GM19099 (cell line): Measurements from ENCODE around the gene SLC39A7.

ENCODE experiments used
- POLR2A ChIP-seq: IDR thresholded peaks from 3 replicates; pipeline ENCODE4 v1.6.1; 2011; ENCODE audit warnings: low read depth; ENCODE audit not compliant: insufficient read length; ENCODE audit errors: extremely low read depth

Gene SLC39A7

DNA sequence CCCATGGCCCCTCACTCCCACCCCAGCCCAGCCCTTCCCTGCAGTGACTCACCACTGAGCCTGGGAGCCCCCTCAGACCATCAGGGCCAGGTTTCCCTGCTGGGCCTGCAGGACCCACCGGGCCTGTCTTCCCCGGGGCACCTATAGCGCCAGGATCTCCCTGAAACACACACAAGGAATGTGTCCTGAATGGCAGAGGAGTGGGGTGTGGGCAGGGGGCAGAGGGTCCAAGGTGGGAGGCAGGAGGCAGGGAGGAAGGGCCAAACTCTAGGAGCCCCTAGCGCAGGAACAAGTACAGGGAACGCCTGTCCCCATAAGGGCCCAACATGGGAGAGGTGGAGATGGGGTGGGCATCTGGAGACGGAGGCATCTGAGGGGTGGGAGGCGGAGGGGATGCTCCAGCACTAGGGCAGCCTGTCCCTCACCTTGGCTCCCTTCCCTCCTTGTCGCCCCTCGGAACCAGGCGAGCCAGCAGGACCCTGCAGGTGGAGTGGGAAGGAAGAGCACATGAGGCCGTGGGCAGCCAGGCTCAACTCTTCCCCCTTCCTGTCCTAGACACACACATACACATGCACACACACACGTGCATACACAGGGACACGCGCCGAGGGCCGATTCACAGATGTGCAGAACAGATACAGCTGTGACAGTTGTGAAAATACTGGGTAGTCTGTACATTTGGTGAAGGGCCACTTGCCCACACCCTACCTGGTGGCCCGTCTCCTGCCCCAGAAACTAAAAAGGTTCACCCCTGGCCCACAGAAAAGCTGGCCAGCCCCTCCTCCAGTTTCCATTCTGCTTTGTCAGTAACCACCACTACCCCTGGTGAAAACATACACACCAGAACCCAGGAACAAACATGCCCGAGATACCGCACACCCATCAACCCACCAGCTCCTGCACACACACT lies 33.0 kb upstream of the SLC39A7 start:
- TF ChIP-seq POLR2A = no peak

DNA sequence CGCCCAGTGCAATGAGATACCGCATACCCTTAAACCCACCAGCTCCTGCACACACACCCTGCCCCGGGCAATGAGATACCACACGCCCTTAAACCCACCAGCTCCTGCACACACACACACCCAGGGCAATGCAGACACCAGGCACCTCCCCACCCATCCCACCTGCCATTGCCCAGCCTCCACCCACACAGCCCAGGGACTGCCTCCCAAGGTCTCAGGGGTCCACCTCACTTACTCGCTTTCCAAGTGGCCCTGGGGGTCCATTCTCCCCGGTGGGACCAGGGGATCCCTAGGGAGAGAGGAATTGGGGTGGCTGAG lies 32.4 kb upstream of the SLC39A7 start:
- no peak for TF ChIP-seq POLR2A

DNA sequence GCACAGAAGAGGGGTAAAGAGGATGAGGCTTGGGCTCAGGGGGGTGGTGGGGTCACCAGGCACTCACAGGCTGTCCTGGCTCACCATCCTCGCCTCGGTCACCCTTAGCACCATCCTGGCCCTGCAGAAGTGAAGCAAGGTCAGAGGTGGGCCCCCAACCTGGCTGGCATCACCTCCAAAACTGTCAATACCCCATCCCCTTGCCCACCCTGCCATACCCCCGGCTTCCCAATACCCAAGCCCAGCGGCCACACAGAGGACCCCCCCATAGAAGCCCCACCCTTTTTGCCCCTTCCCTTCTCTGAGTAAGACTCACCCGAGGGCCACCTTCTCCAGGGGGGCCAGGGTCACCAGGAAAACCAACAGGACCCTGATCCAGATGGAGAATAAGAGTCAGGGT lies 32.0 kb upstream of the SLC39A7 start:
- TF ChIP-seq POLR2A = no peak

DNA sequence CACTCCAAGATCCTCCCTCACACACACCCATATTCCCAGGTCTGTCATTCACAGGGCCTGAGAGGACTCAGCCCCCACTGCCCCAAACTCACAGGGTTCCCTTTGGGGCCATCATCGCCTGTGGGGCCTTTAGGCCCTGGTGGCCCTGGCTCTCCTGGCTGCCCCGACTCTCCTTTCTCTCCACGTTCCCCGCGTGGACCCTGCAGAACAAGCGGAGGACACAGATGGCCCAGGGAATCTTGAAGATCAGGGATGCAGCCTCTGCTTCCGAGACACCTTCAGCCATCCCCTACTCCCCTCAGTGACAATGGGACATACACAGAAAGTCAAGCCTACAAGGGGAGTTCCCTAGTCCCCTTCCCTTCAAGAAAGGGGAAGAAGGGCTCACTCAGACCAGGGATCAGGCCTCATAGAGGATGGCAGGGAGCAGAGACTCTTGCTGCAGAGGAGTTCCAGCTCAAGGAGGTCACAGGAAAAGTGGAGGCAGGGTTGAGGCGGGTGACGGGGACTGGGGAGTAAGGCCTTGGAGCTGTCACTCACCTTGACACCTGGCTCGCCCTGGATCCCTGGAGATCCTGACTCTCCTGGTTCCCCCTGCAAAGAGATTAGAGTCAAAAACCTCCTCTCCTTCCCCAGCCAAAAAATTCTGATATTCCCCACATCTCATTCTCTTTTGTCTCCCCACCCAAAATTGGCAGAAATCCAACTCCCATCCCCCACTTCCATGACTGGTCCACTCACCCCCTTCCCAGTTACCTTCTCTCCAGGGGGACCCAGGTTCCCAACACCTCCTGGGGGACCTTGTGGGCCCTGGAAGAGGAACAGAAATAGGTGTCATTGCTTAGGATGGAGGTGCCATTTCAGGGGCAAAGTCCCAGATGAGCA lies 31.1 kb upstream of the SLC39A7 start:
- no peak for TF ChIP-seq POLR2A

DNA sequence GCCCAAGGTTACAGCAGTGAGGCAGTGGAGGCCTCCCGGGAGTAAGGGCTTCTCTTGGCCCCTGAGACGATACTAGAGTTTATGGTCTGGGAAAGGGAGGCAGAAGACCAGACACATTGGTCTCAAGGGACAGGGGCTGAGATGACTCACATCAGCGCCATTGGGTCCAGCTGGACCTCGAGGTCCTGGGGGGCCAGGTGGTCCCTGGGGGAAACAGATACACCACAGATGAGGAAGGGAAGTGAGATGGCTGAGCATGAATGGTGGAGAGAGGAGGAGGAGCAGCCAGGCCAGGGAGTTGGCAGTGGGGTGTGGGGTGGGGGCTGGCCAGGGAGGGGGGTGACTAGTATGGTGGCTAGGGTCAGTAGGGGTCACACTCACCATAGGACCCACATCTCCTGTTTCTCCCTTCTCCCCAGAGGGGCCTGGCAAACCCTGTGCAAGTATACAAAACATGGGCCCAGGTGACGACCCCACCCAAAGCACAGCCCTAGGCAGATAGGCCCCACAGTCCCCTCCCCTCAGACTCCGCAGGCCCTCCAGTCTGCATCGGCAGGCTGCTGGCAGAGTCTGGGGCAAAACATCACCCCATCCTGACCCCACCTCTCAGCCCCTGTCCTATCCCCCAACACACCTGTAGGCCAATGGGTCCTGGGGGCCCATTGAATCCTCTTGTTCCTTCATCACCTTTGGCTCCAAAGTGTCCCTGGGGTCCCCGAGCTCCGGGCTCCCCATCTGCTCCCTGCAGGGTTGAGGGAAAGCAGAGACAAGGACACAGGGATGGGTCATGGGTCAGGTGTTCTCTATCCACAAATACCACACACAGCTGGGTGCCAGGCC lies 30.3 kb upstream of the SLC39A7 start:
- TF ChIP-seq POLR2A = no peak

DNA sequence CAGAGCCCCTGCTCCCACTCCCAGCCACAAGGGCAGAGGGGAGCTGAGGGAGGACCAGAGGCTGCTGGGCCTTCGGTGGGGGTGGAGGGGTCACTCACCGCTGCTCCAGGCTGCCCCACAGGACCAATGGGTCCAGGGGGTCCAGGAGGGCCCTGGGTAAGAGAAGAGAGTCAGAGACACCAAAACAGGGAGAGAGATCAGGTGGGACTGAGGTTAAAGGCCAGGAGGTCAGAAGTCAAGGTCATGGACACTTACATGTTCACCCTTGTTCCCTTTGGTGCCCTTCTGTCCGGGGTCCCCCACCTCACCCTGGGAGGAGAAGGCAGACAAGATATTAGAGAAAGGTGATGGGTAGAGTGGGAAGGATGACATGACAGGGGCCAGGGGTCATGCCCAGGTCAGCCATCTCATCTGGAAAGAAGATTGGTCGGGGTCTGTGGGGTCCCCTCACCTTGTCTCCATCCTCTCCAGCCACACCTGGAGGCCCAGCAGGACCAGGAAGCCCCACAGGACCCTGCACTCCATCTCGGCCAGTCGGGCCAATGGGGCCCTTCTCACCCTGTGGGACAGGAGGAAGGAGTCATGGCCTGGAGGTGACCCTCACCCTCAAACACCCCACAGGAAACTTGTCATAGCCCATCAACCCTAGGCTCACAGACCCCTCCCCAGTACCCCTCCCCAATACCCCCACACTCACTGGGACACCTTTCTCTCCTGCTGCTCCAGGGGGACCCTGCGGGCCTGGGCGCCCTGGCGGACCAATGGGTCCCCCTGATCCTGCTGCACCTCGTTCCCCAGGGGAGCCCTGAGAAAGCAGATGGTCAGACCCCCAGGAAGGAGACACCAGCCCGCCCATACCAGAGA lies 29.4 kb upstream of the SLC39A7 start:
- TF ChIP-seq POLR2A = no peak

DNA sequence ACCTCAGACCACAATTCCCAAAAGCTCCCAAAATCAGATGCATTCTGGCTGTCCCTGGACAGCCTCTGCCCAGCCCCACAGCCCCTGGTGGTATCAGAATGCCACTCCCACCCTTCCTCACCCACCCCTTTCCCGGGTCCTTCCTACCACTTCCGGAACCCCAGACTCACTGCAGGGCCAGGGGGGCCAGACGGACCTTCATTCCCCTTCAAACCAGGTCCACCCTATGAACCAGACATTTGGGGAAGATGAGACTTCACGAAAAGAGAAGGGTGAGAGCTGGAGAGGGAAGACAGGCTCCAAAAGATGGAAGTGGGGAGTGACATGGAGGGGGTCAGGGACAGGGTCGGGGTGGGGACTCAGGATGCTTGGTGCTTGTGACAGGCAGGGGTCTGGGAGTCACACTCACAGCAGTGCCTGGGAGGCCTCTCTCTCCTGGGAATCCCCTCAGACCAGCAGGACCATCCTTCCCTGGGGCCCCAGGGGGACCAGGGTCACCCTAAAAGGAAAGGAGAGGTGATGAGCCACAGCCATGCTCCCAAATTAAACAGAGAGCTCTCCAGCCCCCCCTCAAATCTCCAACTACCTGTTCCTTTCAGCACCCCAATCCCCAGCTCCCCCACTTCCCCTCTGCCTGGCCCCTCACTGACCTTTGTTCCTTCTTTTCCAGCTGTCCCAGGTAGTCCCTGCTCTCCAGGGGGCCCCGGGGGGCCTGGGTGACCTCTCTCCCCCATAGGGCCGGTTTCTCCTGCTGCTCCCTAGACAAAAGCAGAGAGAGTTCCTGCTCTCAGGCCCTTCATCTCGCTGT lies 28.6 kb upstream of the SLC39A7 start:
- no peak for TF ChIP-seq POLR2A

DNA sequence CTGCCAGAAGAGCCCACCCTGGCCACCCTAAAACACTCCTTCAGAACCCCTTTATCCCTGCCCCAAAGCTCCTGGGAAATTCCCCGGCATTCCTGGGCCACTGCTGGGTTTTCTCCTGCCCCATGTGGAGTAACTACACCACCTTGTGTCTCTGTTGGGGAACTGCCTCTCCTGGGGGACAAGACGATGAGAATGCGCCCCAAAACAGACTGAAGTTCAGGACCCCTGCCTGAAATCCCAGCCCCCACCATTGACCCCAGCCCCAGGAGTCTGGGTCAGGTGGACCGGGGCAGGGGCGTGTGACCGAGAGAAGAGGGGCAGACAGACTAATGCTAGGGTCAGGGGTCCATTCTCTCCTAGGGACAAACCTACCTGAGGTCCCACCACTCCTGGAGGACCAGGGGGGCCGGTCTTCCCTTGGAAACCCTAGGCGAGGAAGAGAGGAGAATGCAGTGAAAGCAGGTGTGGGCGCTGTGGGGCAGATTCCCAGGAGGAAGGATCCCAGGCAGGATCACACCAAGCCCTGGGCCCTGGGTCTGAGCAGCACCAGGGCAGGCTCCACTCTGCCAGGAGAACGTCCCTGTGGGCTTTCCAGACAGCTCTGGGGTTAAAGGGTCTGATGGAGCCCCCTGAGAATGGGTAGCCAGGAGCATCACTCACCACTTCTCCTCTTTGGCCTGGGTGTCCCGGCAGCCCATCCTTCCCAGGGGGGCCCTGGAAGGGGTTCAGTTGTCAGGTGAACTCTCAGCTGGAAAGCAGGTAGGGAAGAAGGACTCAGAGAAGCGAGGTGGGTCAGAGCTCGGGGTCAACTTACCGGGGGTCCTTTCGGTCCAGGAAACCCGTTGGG lies 27.8 kb upstream of the SLC39A7 start:
- no peak for TF ChIP-seq POLR2A

DNA sequence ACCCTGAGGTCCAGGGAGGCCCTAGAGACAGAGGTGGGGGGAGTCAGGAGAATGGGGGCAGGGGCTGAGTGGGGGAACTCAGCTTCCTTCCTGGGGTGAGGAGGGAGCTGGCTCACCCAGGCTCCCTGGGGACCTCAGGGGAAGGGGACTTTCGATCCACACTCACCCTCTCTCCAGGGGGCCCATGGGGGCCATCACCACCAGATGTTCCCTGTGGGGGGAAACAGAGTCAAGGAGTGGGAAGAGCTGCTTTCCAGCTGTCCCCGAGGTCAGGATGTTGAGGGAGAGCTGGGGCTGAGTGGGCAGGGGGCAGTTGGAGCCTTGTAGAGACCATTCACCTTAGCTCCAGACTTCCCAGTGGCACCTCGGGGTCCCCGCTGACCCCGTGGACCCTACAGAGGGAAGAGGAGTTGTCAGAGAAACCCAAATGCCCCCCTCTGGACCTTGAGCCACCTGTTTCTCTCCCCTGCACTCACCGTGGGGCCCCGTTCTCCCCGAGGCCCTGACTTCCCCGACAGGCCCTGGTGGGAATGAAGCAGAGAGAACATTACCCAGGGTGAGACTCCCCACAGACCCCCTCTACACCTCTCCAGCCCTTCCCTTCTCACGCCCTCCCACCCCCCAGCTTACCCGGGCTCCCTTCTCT lies 27.0 kb upstream of the SLC39A7 start:
- TF ChIP-seq POLR2A = no peak

DNA sequence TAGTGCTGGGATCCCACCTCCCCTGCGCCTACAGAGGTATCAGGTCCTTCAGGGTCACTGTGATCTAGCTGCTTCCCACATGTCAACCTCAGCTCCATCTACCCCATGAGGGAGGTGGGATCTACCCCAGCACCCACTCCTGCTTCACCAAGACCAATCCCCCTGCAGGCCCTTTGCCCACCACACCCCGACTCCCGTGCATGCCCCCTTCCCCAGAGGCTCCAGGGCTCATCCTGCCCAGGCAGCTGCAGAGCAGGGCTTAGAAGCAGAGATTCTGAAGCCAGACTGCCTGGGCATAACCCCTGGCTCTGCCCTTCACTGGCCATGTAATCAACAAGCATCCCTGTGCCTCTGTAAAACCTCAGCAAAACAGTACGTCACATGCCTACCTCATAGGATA lies 25.9 kb upstream of the SLC39A7 start:
- no peak for TF ChIP-seq POLR2A

DNA sequence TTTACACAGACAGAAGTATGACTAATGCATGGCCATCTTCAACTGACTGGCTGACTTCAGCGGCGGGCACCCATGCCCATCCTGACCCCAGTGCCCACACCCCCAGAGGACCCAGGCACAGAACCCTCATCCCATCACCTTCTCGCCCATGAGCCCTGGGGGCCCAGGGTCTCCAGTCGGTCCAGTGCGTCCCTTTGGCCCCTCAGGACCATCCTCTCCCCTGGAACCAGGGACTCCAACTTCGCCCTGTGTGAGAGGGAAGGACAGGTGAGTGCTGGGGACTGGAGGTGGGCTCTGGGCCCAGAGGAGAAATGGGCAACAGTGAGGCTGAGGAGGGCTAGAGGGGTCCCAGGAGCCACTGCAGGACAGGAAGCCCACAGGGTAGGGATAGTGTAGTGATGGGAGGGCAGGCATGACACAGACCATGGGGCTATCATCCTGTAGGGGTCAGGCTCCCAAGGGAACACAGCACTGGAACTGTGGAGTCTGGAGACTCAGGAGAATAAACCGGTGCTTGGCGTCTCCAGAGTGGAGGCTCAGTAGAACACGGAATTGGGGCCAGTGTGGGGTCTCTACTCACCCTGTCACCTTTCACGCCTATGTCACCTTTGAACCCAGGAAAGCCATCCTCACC lies 25.1 kb upstream of the SLC39A7 start:
- TF ChIP-seq POLR2A = no peak

DNA sequence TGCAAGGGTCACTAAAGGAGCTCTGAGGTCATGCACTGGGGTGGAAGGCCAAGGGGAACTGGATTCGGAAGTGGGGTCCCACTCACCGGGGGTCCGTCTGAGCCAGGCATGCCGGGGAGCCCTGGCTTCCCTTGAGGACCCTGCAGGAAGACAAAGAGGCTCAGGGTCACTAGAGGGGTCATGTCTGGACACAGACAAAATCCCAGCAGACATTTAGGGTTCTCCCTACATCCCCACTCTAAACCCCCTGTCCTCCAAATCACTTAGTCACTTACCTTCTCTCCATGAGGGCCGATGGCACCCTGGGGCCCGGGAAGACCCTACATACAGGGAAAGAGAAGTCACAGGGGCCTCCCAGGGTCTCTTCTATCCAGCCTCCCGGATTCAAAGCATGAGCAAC lies 23.8 kb upstream of the SLC39A7 start:
- TF ChIP-seq POLR2A = no peak
